WERI-Rb-1 (cell line): ENCODE data around the gene IFI27.

Experiments used
- DNase-seq: peaks from one replicate; pipeline ENCODE4 v3.0.0-alpha.2; 2020
- H3K27ac ChIP-seq: fragments of 250-450 bp; sonication (Bioruptor Pico); 2 replicates; pipeline ENCODE4 v1.5.1; 2020; ENCODE audit warnings: mild to moderate bottlenecking, moderate library complexity
- H3K27me3 ChIP-seq: fragments of 250-450 bp; sonication (Bioruptor Pico); 2 replicates; pipeline ENCODE4 v1.5.1; 2021; ENCODE audit warnings: mild to moderate bottlenecking, low read depth, moderate library complexity; ENCODE audit not compliant: insufficient read depth, severe bottlenecking
- H3K36me3 ChIP-seq: fragments of 250-450 bp; sonication (Bioruptor Pico); 2 replicates; pipeline ENCODE4 v1.5.1; 2020; ENCODE audit warnings: mild to moderate bottlenecking, moderate library complexity
- H3K4me3 ChIP-seq: 2 replicates; pipeline ENCODE4 v1.5.1; 2011; ENCODE audit warnings: low read depth, mild to moderate bottlenecking, control low read depth, low read length
- H3K9me3 ChIP-seq: fragments of 250-450 bp; sonication (Bioruptor Pico); 2 replicates; pipeline ENCODE4 v1.5.1; 2021; ENCODE audit warnings: mild to moderate bottlenecking, moderate library complexity; ENCODE audit not compliant: severe bottlenecking
- CTCF ChIP-seq: IDR thresholded peaks from 2 replicates; pipeline ENCODE4 v1.5.1; 2011; ENCODE audit warnings: low read depth, mild to moderate bottlenecking, control low read depth, inconsistent platforms, low read length

Gene IFI27

DNA sequence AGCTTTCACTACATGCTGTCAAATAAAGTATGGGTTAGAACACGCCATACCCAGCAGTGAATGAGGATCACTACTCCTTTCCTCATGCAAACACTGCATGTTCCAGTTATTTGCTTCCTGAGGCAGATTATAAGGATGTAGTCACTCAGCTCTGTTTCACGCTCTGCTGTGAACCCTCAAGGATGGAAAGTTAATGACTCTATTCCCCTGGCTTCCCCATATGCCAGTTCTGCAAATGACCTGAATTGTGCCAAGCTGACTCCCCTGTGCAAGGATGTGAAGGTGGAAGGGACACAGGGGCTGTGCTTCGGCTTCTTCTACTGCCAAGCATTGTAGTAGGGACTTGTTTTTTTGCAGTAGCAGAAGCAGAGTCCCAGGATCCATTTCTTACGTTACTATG is 22.6 kb upstream of the IFI27 start:
- peaks cover 3% of the 10 kb centered on the region; the same call in 1 of the 2 replicates for H3K36me3 ChIP-seq
- no peaks in the 10 kb centered on the region for H3K27me3 ChIP-seq
- DNase-seq: no peak
- H3K27ac ChIP-seq: no peak overlapping the region
- H3K9me3 ChIP-seq: peaks cover 5% of the 10 kb centered on the region
- H3K4me3 ChIP-seq: no peak overlapping the region
- no peak for TF ChIP-seq CTCF

- H3K27ac ChIP-seq: no peak overlapping the region
- no peak overlapping the region for H3K4me3 ChIP-seq
- peaks cover 3% of the 10 kb centered on the region; the same call in 1 of the 2 replicates for H3K36me3 ChIP-seq
- H3K27me3 ChIP-seq: no peaks in the 10 kb centered on the region
- no peak for TF ChIP-seq CTCF
- peaks cover 5% of the 10 kb centered on the region for H3K9me3 ChIP-seq
- no peak for DNase-seq
Observed at GRCh38 chr14:94088516-94088915, 22.0 kb upstream of the IFI27 start.

GRCh38 chr14:94089479-94089878 is 21.1 kb upstream of the IFI27 start:
- Histone ChIP-seq H3K9me3 (peaks cover 5% of the 10 kb centered on the region), H3K27me3 (no peaks in the 10 kb centered on the region), H3K36me3 (peaks cover 3% of the 10 kb centered on the region; the same call in 1 of the 2 replicates), H3K4me3 (no peak overlapping the region), H3K27ac (no peak overlapping the region)
- no peak for TF ChIP-seq CTCF
- no peak for DNase-seq

DNA sequence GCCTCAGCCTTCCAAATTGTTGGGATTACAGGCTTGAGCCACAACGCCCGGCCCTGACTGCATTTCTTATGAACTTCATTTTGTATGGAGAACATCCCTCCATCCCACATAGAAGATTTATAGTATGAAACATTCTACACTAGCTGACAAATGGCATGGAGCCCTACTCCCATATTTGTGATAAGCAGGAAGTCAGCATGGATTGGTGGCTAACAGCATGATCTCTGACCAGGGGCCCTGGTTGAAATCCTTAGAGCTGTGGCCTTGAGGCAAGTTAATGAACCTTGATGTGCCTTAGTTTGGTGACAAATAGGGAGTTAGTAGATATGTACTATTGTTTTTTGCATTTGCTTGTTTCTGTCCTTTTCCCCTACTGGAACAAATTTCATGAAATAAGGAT is 17.1 kb upstream of the IFI27 start:
- Histone ChIP-seq H3K36me3 (no peaks in the 10 kb centered on the region; the same call in 1 of the 2 replicates), H3K9me3 (no peaks in the 10 kb centered on the region), H3K27ac (no peak overlapping the region), H3K4me3 (no peak overlapping the region), H3K27me3 (no peaks in the 10 kb centered on the region)
- no peak for DNase-seq
- TF ChIP-seq CTCF: no peak

GRCh38 chr14:94097091-94097490 is 13.4 kb upstream of the IFI27 start:
- no peak overlapping the region for H3K4me3 ChIP-seq
- TF ChIP-seq CTCF: no peak

GRCh38 chr14:94098326-94098992 is 12.1 kb upstream of the IFI27 start:
- no peak for TF ChIP-seq CTCF
- Histone ChIP-seq H3K9me3 (no peaks in the 10 kb centered on the region), H3K27me3 (no peaks in the 10 kb centered on the region), H3K36me3 (no peaks in the 10 kb centered on the region; the same call in 1 of the 2 replicates), H3K27ac (no peak overlapping the region), H3K4me3 (no peak overlapping the region)
- DNase-seq: no peak

More at GRCh38 chr14:94097091-94097490, 13.4 kb upstream of the IFI27 start:
- Histone ChIP-seq H3K36me3 (no peaks in the 10 kb centered on the region; the same call in 1 of the 2 replicates), H3K9me3 (no peaks in the 10 kb centered on the region), H3K27ac (no peak overlapping the region), H3K27me3 (no peaks in the 10 kb centered on the region)
- no peak for DNase-seq
